Heart right ventricle (tissue), 16 donors: Measurements from ENCODE around the gene DCLK1. TPM values are rescaled to one million over a fixed set of nuclear protein-coding genes. Genes with fewer than 3 reads are reported as not detected.

Experiments used
- ATAC-seq, 8 donors: fragments of 200-7000 bp; cut with Tn5 transposase; one replicate each; pipeline ENCODE4 v1.9.1; 2020; ENCODE audit warnings: mild to moderate bottlenecking in 8 of 8, moderate library complexity in 8 of 8, moderate number of reproducible peaks in 1 of 8
- DNase-seq, 2 donors: peaks; one replicate each; pipeline ENCODE4 v3.0.0-alpha.2; 2020
- H3K27ac ChIP-seq, 10 donors: fragments of 200-600 bp; sonication (generic) in 2 of 10; one replicate each; pipeline versions ENCODE4 v1.5.0 to v1.8.0; 2020 to 2022; ENCODE audit warnings: mild to moderate bottlenecking in 3 of 10
- H3K27me3 ChIP-seq, 7 donors: fragments of 200-600 bp; one replicate each; pipeline ENCODE4 v1.8.0; 2021 to 2022; ENCODE audit warnings: mild to moderate bottlenecking in 2 of 7
- H3K36me3 ChIP-seq, 9 donors: fragments of 200-600 bp; sonication (generic) in 1 of 9; one replicate each; pipeline versions ENCODE4 v1.5.0 to v1.8.0; 2020 to 2022; ENCODE audit warnings: mild to moderate bottlenecking in 2 of 9
- H3K4me1 ChIP-seq, 9 donors: fragments of 200-600 bp; sonication (generic) in 1 of 9; one replicate each; pipeline versions ENCODE4 v1.5.0 to v1.8.0; 2020 to 2022; ENCODE audit warnings: mild to moderate bottlenecking in 4 of 9
- H3K4me3 ChIP-seq, 10 donors: fragments of 200-600 bp; sonication (generic) in 2 of 10; one replicate each; pipeline versions ENCODE4 v1.5.0 to v1.8.0; 2020 to 2022; ENCODE audit warnings: mild to moderate bottlenecking in 7 of 10, moderate library complexity in 2 of 10
- H3K9me3 ChIP-seq, 11 donors: fragments of 200-600 bp in 10 of 11; sonication (generic) in 2 of 11; one replicate each; pipeline versions ENCODE4 v1.5.0 to v1.8.0; 2013 to 2022; ENCODE audit warnings: mild to moderate bottlenecking in 2 of 11, control low read depth in 1 of 11, moderate library complexity in 1 of 11
- WGBS, 2 donors: extraction: QIAGEN DNeasy Blood & Tissue Kit; methylation state at CpG; one replicate each; pipeline ENCODE4 v1.1.7; 2013; ENCODE audit warnings: inconsistent platforms in 1 of 2; 5-methylcytosine and 5-hydroxymethylcytosine counted together
- intact Hi-C, 10 donors: fragments of 100-400 bp; cut with DNase I; formaldehyde crosslinking; loops; one replicate each; pipeline versions ENCODE4 v1.11.1 to v1.14.2; 2022
- polyA plus RNA-seq, 2 donors: library from polyadenylated mRNA; stranded (reverse); fragments of 200-250 nt; gene quantifications; one replicate each; pipeline ENCODE4 v1.2.3, GENCODE V29; 2013
- total RNA-seq, 10 donors: library from RNA; stranded (reverse); fragmentation: NEBNext Ultra II Directional in 3 of 10; extraction: Animal tissue kit (Norgen Biotek cat#: 25700) in 3 of 10; gene quantifications; one replicate each; pipeline versions ENCODE4 v1.2.1 to v1.2.4, GENCODE V29; 2021 to 2023
- TF ChIP-seq, protein P1 (sequence below), 9 donors: fragments of 200-600 bp; sonication (generic) in 2 of 9; IDR thresholded peaks; one replicate each; pipeline versions ENCODE4 v1.5.0 to v1.8.0; 2021 to 2022; ENCODE audit warnings: antibody characterized with exemption in 9 of 9, mild to moderate bottlenecking in 5 of 9, moderate library complexity in 1 of 9
- donor health status: Arrhythmogenic right ventricular cardiomyopathy.
- donor health status: ischemic (EF 13 %, LVEDD 7.1; RV severe dilation, severe dysfunction).
- donor health status: healthy with polysubstance abuse.
- donor health status: DM: no; HTN: yes; CAD: no.
- donor health status: DM: no; HTN: no; CAD: no.
- donor health status: ischemic (EF 25% LVEDD 6.9; RV normal size, moderate dysfunction).
- donor health status: ischemic (EF 25% LVEDD 5.7; RV mildly dilated, moderate dysfunction).
- donor health status: healthy.
- donor health status: DM: yes; HTN: yes; CAD: no.
- donor health status: Ischemic cardiomyopathy.
- donor health status: ischemic (EF 35%, LVEDD 5.7; RV mildly dilated, moderate dysfunction).
- donor health status: nonischemic (EF 11% LVEDD 7.7; RV severe dilation, severe dysfunction).
- donor health status: DM: yes; HTN: yes; CAD: no.
- donor health status: PGD.
- donor health status: ischemic (EF 29% LVEDD 5.4; RV normal size, mild dysfunction).
- donor health status: nonischemic (EF 23%, LVEDD 6.1; RV moderate dilation, normal function).

Gene DCLK1
- total and polyA plus RNA-seq, 12 donors: 3.4 to 16.9 (median 9.1) TPM

DNA sequence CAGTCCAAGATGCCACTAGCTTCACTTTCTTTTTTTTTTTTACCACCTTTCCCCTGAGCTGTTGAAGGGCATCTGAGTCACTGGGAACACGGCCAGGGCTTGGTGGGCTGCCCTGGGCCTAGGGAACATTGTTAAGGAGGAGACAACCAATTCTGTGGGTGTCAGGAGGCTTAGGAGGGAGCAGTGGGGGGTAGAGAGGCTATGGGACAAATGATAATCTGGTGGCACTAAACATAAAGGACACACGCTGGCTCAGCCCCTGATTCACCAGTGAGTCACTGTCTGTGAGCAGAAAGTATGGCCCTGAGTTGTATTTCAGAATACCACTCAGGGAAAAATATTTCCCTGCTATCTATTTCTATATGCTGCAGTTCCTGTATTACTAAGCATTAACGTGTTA lies 207.8 kb downstream of the DCLK1 start:
- peak; percentile 15 to 35 for DNase-seq
- peak in 7 of 8 donors; percentile 16 to 79 (median 62) for ATAC-seq
- Histone ChIP-seq H3K4me3 (no peak overlapping the region), H3K27me3 (no peaks in the 10 kb centered on the region), H3K36me3 (no peaks in the 10 kb centered on the region), H3K9me3 (no peaks in the 10 kb centered on the region), H3K27ac (peak overlapping the region in 2 of 10 donors; percentile 17 to 36), H3K4me1 (peaks cover 0 to 29% (median 9%) of the 10 kb centered on the region in 9 donors)
- 42 to 57% methylated on average over 3 of the region's 3 CpGs for WGBS, 2 donors
- TF ChIP-seq, protein P1, sequence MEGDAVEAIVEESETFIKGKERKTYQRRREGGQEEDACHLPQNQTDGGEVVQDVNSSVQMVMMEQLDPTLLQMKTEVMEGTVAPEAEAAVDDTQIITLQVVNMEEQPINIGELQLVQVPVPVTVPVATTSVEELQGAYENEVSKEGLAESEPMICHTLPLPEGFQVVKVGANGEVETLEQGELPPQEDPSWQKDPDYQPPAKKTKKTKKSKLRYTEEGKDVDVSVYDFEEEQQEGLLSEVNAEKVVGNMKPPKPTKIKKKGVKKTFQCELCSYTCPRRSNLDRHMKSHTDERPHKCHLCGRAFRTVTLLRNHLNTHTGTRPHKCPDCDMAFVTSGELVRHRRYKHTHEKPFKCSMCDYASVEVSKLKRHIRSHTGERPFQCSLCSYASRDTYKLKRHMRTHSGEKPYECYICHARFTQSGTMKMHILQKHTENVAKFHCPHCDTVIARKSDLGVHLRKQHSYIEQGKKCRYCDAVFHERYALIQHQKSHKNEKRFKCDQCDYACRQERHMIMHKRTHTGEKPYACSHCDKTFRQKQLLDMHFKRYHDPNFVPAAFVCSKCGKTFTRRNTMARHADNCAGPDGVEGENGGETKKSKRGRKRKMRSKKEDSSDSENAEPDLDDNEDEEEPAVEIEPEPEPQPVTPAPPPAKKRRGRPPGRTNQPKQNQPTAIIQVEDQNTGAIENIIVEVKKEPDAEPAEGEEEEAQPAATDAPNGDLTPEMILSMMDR (IDR thresholded peaks at IDR 0.05): no peak
- intact Hi-C loops: no loop called here

DNA sequence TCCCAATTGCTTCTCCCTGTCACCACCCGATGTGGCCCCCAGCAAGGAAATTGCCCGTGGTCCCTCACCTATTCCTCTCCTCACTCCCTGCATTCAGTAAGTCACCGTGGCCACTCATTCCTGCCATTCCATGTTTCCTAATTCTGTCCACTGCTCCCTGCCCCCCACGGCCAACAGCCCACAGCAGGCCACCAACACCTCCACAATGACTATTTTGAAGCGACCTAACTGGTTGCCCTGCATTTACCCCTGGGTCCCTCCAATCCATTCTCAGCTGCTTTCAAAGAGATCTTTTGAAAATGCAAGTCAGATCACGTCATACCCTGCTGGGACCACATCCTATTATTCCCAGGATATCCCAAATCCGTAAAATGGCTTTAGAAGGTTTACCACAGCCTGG lies 210.4 kb downstream of the DCLK1 start:
- peaks cover 0 to 26% (median 0%) of the 10 kb centered on the region in 9 donors for H3K4me1 ChIP-seq
- H3K27ac ChIP-seq: no peak overlapping the region
- H3K27me3 ChIP-seq: no peaks in the 10 kb centered on the region
- TF ChIP-seq, protein P1 (IDR thresholded peaks at IDR 0.05): no peak
- H3K9me3 ChIP-seq: no peaks in the 10 kb centered on the region
- WGBS, 2 donors: 76 to 84% methylated on average over 7 of the region's 7 CpGs
- intact Hi-C loops: no loop called here
- no peak overlapping the region for H3K4me3 ChIP-seq
- DNase-seq (no peak), ATAC-seq (no peak)
- no peaks in the 10 kb centered on the region for H3K36me3 ChIP-seq

DNA sequence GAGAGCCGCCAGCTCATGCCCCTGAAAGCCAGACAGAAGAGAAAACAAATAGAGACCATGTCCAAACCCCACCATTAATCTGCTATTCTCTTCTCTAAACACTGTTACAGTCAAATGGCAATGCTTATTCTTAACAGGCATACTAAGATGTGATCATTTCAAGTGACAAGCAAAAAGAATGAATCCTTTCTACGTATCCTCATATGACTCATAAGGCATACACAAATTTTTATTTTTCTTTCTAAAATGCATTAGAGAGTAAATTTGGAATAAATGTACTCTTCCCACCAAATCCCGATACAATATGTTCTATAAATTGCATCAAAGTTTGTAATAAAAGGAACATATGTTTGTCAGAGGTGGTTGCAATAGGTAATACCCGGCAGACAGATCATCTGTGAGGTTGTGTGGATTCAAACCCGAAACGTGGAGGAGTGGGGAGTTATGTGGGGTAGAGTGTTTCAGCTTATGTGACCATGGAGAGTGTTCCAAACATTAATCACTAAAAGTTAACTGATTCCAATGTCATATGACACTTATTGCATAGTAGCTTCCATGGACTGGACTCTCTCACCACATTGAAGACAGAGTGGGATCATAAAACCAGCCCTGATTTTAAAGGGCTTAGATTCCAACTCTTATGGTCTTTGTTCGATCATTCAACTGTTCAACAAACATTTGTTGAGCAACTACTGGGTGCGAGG lies 213.1 kb downstream of the DCLK1 start:
- WGBS, 2 donors: 90 to 94% methylated on average over 8 of the region's 8 CpGs
- Histone ChIP-seq H3K27me3 (no peaks in the 10 kb centered on the region), H3K27ac (peak overlapping the region in 4 of 10 donors; percentile 14 to 61 (median 39)), H3K36me3 (no peaks in the 10 kb centered on the region), H3K4me1 (peaks cover 0 to 19% (median 0%) of the 10 kb centered on the region in 9 donors), H3K9me3 (no peaks in the 10 kb centered on the region), H3K4me3 (peak overlapping the region in 3 of 10 donors; percentile 24 to 46 (median 36))
- intact Hi-C loops: no loop called here
- DNase-seq: no peak
- ATAC-seq: no peak
- TF ChIP-seq, protein P1 (IDR thresholded peaks at IDR 0.05): no peak

DNA sequence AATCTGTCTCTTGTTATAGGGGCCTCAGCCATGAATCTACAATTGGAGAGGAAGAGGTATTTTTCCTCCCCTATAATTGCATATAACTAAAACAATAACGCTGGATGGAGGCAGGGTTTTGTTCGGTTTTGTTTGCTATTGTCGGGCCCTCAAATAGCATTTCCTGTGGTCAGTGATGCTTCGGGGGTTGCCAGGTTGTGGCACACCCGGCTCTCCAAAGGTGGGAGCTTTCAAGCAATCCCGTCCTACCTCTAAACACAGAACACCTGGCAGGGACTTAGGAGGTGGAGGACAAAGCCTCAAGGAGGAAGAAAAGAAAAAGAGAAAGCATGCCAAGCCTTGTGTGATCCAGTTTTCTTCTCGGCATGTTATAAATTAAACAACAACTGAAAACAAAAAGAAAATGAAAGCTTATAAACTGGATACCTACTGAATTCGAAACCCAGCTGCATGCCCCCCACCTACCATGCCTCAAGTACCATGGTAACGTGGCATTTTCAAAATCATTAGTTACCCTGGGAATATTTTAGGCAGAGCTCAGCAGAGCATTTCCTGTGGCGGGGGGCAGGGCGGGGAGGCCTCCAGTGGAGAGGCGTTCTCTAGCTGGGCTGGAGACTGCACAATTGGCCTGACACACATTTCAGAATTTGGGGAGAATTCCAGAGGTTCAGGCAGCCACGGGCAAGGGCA lies 213.8 kb downstream of the DCLK1 start:
- DNase-seq: no peak
- Histone ChIP-seq H3K9me3 (no peaks in the 10 kb centered on the region), H3K27me3 (no peaks in the 10 kb centered on the region), H3K4me1 (peaks cover 0 to 16% (median 0%) of the 10 kb centered on the region in 9 donors), H3K4me3 (peak overlapping the region in 5 of 10 donors; percentile 14 to 46 (median 31)), H3K27ac (peak overlapping the region in 5 of 10 donors; percentile 13 to 61 (median 32)), H3K36me3 (no peaks in the 10 kb centered on the region)
- intact Hi-C loops: no loop called here
- peak in 2 of 8 donors; percentile 46 to 69 for ATAC-seq
- TF ChIP-seq, protein P1 (IDR thresholded peaks at IDR 0.05): no peak
- 52 to 66% methylated on average over 13 of the region's 13 CpGs for WGBS, 2 donors
